Immature natural killer cell (primary cell): ENCODE data around the gene HACE1. TPM values are rescaled to one million over a fixed set of nuclear protein-coding genes. Genes with fewer than 3 reads are reported as not detected.
"Not testable (repeated sequence)": the region's sequence is repeated elsewhere in the genome, so short reads cannot be mapped to it uniquely, and the experiment has no call there.

Source experiments
- DNase-seq, 3 donors: peaks; one replicate each; pipeline ENCODE4 v3.0.0; 2022; ENCODE audit warnings: mixed read lengths in 1 of 3
- H3K27ac Mint-ChIP-seq, 6 donors: one replicate each; pipeline ENCODE4 v1.8.0; 2020; ENCODE audit warnings: mixed read lengths in 6 of 6, mild to moderate bottlenecking in 5 of 6, inconsistent platforms in 4 of 6, moderate library complexity in 3 of 6
- H3K27me3 Mint-ChIP-seq, 3 donors: one replicate each; pipeline ENCODE4 v1.8.0; 2020 to 2021; ENCODE audit warnings: low read depth in 3 of 3, mild to moderate bottlenecking in 3 of 3, mixed read lengths in 3 of 3, moderate library complexity in 3 of 3, inconsistent platforms in 1 of 3
- H3K36me3 Mint-ChIP-seq, 3 donors: one replicate each; pipeline ENCODE4 v1.8.0; 2020; ENCODE audit warnings: mixed read lengths in 3 of 3, inconsistent platforms in 2 of 3, mild to moderate bottlenecking in 2 of 3
- H3K4me1 Mint-ChIP-seq, 2 donors: one replicate each; pipeline ENCODE4 v1.8.0; 2020; ENCODE audit warnings: inconsistent platforms in 2 of 2, mild to moderate bottlenecking in 2 of 2, mixed read lengths in 2 of 2, moderate library complexity in 1 of 2
- H3K4me3 Mint-ChIP-seq, 5 donors: one replicate each; pipeline ENCODE4 v1.8.0; 2020; ENCODE audit warnings: mild to moderate bottlenecking in 5 of 5, mixed read lengths in 5 of 5, inconsistent platforms in 3 of 5, moderate library complexity in 3 of 5
- H3K9me3 Mint-ChIP-seq, 6 donors: one replicate each; pipeline ENCODE4 v1.8.0; 2020; ENCODE audit warnings: mild to moderate bottlenecking in 6 of 6, mixed read lengths in 6 of 6, inconsistent platforms in 4 of 6, moderate library complexity in 3 of 6
- polyA plus RNA-seq, 3 donors: library from polyadenylated mRNA; unstranded; fragments of 300-500 nt; fragmentation: Illumina TruSeq; gene quantifications; one replicate each; pipeline ENCODE4 v1.2.3, GENCODE V29; 2021

The HACE1 gene
- polyA plus RNA-seq, 3 donors from 2014 or later: 3.3 to 7.3 (median 6.0) TPM

DNA sequence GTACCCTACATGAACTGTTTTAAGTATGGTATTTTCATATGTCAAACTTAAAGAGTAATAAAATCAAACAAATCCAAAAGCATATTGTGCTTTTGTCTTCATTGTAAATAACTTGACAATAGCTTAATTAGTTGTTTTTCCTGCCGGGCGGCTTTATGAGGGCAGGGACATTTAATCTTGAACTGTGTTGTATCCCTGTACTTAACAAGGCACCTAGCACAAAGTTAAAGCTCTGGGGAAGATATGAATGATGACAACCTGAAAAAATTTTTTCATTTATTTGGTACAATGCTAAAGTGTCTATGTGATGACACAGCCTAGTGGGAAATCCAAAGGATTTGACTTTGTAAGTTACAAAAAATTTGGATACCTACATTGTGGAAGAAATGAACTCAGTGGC lies 502 bp upstream of the HACE1 start:
- Mint-ChIP-seq H3K4me3 (peak overlapping the region; percentile 91 to 96 (median 92)), H3K27me3 (peaks cover 0 to 4% (median 0%) of the 10 kb centered on the region in 3 donors), H3K9me3 (no peaks in the 10 kb centered on the region), H3K4me1 (peaks cover 16 to 24% of the 10 kb centered on the region in 2 donors), H3K36me3 (no peaks in the 10 kb centered on the region), H3K27ac (peak overlapping the region in 3 of 6 donors; percentile 20 to 43 (median 42))
- no peak for DNase-seq

DNA sequence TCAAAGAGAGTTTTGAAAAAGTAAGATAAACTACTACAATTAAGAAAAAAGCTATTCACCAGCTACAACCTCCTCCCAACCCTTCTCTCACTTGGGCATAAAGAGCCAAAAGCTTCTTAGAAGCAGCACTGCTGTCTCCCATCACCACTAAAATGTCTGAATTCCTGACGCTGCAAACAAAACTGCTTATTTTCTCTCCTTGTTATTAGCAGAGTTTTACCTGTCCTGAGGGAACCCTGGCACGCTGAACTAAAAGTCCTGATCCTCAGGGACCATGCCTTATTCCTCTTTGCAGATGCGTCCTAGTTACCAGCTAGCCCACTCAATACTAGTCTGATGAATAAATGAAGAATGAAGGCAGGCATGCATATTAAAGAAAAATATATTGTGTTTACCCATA lies 1.1 kb downstream of the HACE1 start:
- Mint-ChIP-seq H3K4me1 (peaks cover 16 to 24% of the 10 kb centered on the region in 2 donors), H3K4me3 (peak overlapping the region; percentile 91 to 96 (median 92)), H3K36me3 (no peaks in the 10 kb centered on the region), H3K27ac (peak overlapping the region in 5 of 6 donors; percentile 10 to 82 (median 47)), H3K27me3 (peaks cover 0 to 4% (median 0%) of the 10 kb centered on the region in 3 donors), H3K9me3 (no peaks in the 10 kb centered on the region)
- DNase-seq: peak in 1 of 3 donors; percentile 0

GRCh38 chr6:104855507-104855906 lies 4.2 kb downstream of the HACE1 start:
- H3K9me3 Mint-ChIP-seq: no peaks in the 10 kb centered on the region
- DNase-seq: no peak
- peaks cover 16 to 23% of the 10 kb centered on the region in 2 donors for H3K4me1 Mint-ChIP-seq
- no peak overlapping the region for H3K4me3 Mint-ChIP-seq
- H3K27ac Mint-ChIP-seq: no peak overlapping the region
- H3K27me3 Mint-ChIP-seq: peaks cover 0 to 2% (median 0%) of the 10 kb centered on the region in 3 donors
- peaks cover 4 to 10% (median 9%) of the 10 kb centered on the region in 3 donors for H3K36me3 Mint-ChIP-seq

DNA sequence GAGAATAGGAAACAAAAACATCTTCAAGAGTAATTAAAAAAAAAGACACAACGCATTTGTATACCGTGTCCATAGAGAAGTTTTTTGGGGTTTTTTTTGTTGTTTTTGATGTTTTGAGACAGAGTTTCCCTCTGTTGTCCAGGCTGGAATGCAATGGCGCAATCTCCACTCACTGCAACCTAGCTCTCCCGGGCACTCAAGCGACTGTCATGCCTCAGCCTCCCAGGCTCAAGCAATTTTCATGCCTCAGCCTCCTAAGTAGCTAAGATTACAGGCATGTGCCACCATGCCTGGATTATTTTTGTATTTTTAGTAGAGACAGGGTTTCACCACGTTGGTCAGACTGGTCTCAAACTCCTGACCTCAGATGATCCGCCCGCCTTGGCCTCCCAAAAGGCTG lies 12.0 kb downstream of the HACE1 start:
- DNase-seq, H3K4me3 Mint-ChIP-seq, H3K9me3 Mint-ChIP-seq, H3K27me3 Mint-ChIP-seq, H3K4me1 Mint-ChIP-seq, H3K27ac Mint-ChIP-seq: not testable (repeated sequence)
- H3K36me3 Mint-ChIP-seq: peaks cover 16 to 32% (median 18%) of the 10 kb centered on the region in 3 donors

DNA sequence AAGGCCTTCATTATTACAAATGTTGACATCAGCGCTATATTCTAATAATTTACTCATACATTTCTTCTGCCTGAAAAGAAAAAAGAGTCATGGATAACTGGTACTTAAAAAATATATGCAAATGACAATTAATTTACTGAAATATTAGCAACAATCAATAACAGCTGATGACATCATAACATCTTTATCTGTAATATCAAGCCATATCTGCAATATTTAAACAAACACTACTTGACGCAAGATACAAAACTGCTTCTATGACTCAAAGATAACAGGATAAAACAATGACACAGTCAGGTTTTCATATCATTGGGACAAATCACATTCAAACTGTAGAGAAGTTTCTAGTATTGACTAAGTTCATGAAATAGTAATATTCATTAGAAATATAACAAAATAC lies 16.5 kb downstream of the HACE1 start:
- H3K27me3 Mint-ChIP-seq: no peaks in the 10 kb centered on the region
- no peak overlapping the region for H3K27ac Mint-ChIP-seq
- no peak overlapping the region for H3K4me3 Mint-ChIP-seq
- no peak for DNase-seq
- no peaks in the 10 kb centered on the region for H3K4me1 Mint-ChIP-seq
- H3K9me3 Mint-ChIP-seq: no peaks in the 10 kb centered on the region
- peaks cover 10 to 31% (median 24%) of the 10 kb centered on the region in 3 donors for H3K36me3 Mint-ChIP-seq

GRCh38 chr6:104837158-104837557 lies 22.6 kb downstream of the HACE1 start:
- H3K4me1 Mint-ChIP-seq: no peaks in the 10 kb centered on the region
- no peaks in the 10 kb centered on the region for H3K9me3 Mint-ChIP-seq
- H3K27ac Mint-ChIP-seq: peak overlapping the region in 1 of 6 donors; percentile 7
- peaks cover 5 to 30% (median 25%) of the 10 kb centered on the region in 3 donors for H3K36me3 Mint-ChIP-seq
- H3K4me3 Mint-ChIP-seq: no peak overlapping the region
- DNase-seq: no peak
- H3K27me3 Mint-ChIP-seq: no peaks in the 10 kb centered on the region

DNA sequence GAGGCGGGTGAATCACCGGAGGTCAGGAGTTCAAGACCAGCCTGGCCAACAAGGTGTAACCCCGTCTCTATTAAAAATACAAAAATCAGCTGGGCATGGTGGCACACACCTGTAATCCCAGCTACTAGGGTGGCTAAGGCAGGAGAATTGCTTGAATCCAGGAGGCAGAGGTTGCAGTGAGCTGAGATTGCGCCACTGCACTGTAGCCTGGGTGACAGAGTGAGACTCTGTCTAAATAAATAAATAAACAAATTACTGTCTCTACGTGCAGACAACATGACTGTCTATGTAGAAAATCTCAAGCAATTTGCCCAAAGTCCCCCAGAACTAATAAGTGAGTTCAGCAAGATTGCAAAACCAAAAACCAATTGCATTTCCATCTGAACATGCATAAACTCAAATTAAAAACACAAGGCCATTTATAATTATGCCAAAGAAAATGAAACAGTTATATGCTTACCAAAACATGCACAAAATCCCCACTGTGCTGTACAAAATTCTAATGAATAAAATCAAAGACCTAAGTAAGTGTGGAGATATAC lies 23.2 kb downstream of the HACE1 start:
- H3K27me3 Mint-ChIP-seq, DNase-seq, H3K9me3 Mint-ChIP-seq, H3K4me3 Mint-ChIP-seq, H3K4me1 Mint-ChIP-seq: not testable (repeated sequence)
- Mint-ChIP-seq H3K27ac (peak overlapping the region in 1 of 6 donors; percentile 7), H3K36me3 (peaks cover 5 to 31% (median 25%) of the 10 kb centered on the region in 3 donors)

GRCh38 chr6:104835782-104836181 lies 23.9 kb downstream of the HACE1 start:
- H3K4me1 Mint-ChIP-seq: no peaks in the 10 kb centered on the region
- peaks cover 5 to 36% (median 30%) of the 10 kb centered on the region in 3 donors for H3K36me3 Mint-ChIP-seq
- DNase-seq: no peak
- H3K27ac Mint-ChIP-seq: no peak overlapping the region
- no peaks in the 10 kb centered on the region for H3K27me3 Mint-ChIP-seq
- H3K9me3 Mint-ChIP-seq: no peaks in the 10 kb centered on the region
- no peak overlapping the region for H3K4me3 Mint-ChIP-seq

DNA sequence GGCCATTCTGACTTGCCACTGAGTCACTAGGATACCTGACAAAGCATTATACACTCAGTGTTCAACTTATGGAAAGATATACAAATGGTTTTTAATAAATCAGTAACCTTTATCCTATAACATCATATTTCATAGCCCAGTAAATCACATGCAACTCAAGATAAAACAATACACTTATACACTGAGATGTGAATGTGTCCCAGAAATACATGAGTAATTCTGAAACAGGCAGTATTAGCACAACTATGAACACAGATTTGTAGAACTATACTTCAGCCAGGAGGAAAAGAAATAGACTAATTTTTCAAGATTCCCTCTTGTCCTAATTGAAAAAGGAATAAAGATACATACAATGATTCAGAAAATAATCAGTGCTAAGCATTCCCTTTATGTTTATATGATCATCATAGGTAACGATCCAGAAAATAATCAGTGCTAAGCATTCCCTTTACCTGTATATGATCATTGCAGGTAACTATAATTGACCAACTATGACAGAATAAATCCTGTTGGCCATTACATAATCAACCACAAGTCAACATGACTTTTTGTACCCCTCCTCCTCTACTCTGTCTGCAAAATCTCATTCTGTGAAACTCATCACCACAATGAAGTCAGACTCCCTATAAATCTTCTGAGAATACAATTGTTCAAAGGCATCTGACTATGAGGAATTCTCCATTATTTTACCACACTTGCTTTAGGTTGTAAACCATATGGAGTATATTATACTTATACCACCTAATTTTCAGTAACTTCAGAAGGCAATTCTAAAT lies 30.3 kb downstream of the HACE1 start:
- Mint-ChIP-seq H3K4me1 (peaks cover 1 to 7% of the 10 kb centered on the region in 2 donors), H3K36me3 (peaks cover 7 to 21% (median 19%) of the 10 kb centered on the region in 3 donors)
- no peak for DNase-seq

DNA sequence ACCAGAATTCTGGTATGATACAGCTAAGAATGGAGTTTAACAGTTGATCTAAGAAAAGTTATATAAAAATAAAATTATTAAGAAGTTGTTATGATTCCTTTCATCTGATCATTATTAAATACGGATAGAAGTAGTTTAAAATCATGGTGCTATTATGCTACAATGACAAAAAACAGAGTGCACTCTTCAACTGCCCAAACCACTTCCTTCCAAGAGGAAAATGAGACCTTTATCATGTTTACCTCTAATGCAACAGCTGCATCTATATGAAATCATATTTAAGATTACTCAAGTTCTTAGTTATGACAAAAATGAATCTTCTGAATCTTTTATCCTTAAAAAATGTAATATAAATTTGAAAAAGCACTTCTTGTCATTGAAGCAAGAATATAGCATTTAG lies 31.2 kb downstream of the HACE1 start:
- peaks cover 1 to 7% of the 10 kb centered on the region in 2 donors for H3K4me1 Mint-ChIP-seq
- peaks cover 7 to 30% (median 23%) of the 10 kb centered on the region in 3 donors for H3K36me3 Mint-ChIP-seq
- H3K27me3 Mint-ChIP-seq: no peaks in the 10 kb centered on the region
- H3K4me3 Mint-ChIP-seq: no peak overlapping the region
- DNase-seq: no peak
- H3K27ac Mint-ChIP-seq: no peak overlapping the region
- H3K9me3 Mint-ChIP-seq: no peaks in the 10 kb centered on the region

More for the DNA sequence above, 30.3 kb downstream of the HACE1 start:
- H3K27me3 Mint-ChIP-seq: no peaks in the 10 kb centered on the region
- H3K4me3 Mint-ChIP-seq: no peak overlapping the region
- no peak overlapping the region for H3K27ac Mint-ChIP-seq
- no peaks in the 10 kb centered on the region for H3K9me3 Mint-ChIP-seq

- H3K4me1 Mint-ChIP-seq, H3K4me3 Mint-ChIP-seq, H3K27ac Mint-ChIP-seq, DNase-seq, H3K9me3 Mint-ChIP-seq, H3K27me3 Mint-ChIP-seq: not testable (repeated sequence)
- H3K36me3 Mint-ChIP-seq: peaks cover 9 to 39% (median 23%) of the 10 kb centered on the region in 3 donors
Observed at GRCh38 chr6:104820820-104821219, 38.9 kb downstream of the HACE1 start.

- no peak for DNase-seq
- Mint-ChIP-seq H3K36me3 (peaks cover 10 to 44% (median 27%) of the 10 kb centered on the region in 3 donors), H3K4me1 (no peaks in the 10 kb centered on the region), H3K27ac (no peak overlapping the region), H3K4me3 (no peak overlapping the region), H3K27me3 (no peaks in the 10 kb centered on the region), H3K9me3 (no peaks in the 10 kb centered on the region)
Observed at GRCh38 chr6:104816125-104816524, 43.6 kb downstream of the HACE1 start.

- no peak for DNase-seq
- Mint-ChIP-seq H3K4me3 (no peak overlapping the region), H3K4me1 (no peaks in the 10 kb centered on the region), H3K36me3 (peaks cover 4 to 35% (median 19%) of the 10 kb centered on the region in 3 donors), H3K27ac (peak overlapping the region in 1 of 6 donors; percentile 1), H3K9me3 (no peaks in the 10 kb centered on the region), H3K27me3 (no peaks in the 10 kb centered on the region)
Observed at GRCh38 chr6:104814743-104815142, 45.0 kb downstream of the HACE1 start.

GRCh38 chr6:104813552-104813951 lies 46.2 kb downstream of the HACE1 start:
- no peaks in the 10 kb centered on the region for H3K27me3 Mint-ChIP-seq
- H3K9me3 Mint-ChIP-seq: no peaks in the 10 kb centered on the region
- no peak overlapping the region for H3K27ac Mint-ChIP-seq
- no peak overlapping the region for H3K4me3 Mint-ChIP-seq
- peaks cover 4 to 30% (median 19%) of the 10 kb centered on the region in 3 donors for H3K36me3 Mint-ChIP-seq
- DNase-seq: no peak
- no peaks in the 10 kb centered on the region for H3K4me1 Mint-ChIP-seq
